ENCODE results near the gene KIF11.

The KIF11 gene

DNA sequence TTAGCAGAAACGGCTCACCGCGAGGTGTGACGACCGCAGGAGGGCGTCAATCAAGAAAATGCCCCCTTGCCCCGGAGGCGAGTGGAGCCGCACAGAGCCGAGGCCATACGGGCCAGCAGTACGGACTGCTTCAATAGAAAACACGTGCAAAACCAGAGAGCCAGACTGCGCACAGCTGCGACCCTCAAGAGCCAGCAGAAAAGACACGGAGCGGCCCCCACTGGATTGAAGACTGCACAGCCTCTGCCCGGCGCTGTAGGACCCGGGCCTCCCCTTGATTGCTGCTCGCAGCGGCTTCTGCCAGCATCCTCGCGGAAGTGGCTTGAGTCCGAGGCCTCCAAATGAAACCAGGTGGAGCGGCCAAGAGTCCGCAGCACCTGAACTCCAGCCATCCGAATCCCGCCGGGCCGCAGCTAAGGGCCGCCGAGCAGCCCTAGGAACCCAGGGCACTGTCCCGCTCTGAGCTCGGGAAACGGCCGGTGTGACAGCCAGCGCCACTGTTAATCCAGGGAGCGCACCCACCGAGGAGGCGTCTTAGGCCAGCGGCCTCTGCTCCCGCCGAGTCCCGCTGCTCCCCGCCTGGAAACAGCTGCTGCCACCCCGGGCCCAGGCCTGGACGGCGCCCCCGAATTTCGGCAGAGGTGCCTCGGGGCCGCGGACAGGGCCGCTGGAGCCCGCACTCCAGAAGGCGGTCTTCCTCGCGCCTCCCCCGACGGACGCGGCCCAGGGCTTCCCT is 96.2 kb downstream of the KIF11 start:
- Histone ChIP-seq H3K27ac (ENCODE audit: low read length) (no peak overlapping the region), H3K4me1 (ENCODE audit: control insufficient read depth, low read depth, low read length) (peaks cover 16% of the 10 kb centered on the region), H3K4me3 (ENCODE audit: low read length) (peak overlapping the region; percentile 46), H3K27me3 (ENCODE audit: control insufficient read depth, insufficient read depth, low read length) (peaks cover 81% of the 10 kb centered on the region), H3K36me3 (ENCODE audit: control insufficient read depth, low read depth, low read length) (no peaks in the 10 kb centered on the region), H3K9ac (ENCODE audit: low read length) (no peak overlapping the region), H3K9me3 (ENCODE audit: control insufficient read depth, low read depth, low read length) (no peaks in the 10 kb centered on the region)

DNA sequence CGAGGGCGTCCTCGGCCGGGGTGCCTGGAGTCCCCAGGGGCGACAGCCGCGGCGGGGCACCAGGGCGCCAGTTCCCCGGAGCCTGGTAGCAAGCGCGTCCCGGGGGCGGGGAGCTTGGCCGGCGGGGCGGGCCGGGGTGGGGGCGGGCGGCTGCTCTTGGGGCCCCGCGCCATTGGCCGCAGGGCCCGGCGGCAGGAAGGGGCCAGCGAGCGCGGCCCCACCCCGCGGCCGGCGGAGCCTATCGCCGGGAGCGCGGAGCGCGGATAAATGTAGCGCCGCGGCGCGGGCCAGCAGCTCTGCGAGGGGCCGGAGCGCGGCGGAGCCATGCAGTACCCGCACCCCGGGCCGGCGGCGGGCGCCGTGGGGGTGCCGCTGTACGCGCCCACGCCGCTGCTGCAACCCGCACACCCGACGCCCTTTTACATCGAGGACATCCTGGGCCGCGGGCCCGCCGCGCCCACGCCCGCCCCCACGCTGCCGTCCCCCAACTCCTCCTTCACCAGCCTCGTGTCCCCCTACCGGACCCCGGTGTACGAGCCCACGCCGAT is 96.8 kb downstream of the KIF11 start, which contains the start of gene HHEX:
Gene HHEX (plus strand): TSS at position 293 of the 548 bp plus-strand sequence. CDS start 32 bp downstream, at position 325.
- Histone ChIP-seq H3K4me3 (ENCODE audit: low read length) (peak within 1 kb of the TSS; percentile 46), H3K9ac (ENCODE audit: low read length) (no peak within 1 kb of the TSS), H3K9me3 (ENCODE audit: control insufficient read depth, low read depth, low read length) (no peaks in the 10 kb centered on the region), H3K4me1 (ENCODE audit: control insufficient read depth, low read depth, low read length) (peaks cover 16% of the 10 kb centered on the region), H3K27ac (ENCODE audit: low read length) (no peak within 1 kb of the TSS), H3K27me3 (ENCODE audit: control insufficient read depth, insufficient read depth, low read length) (peaks cover 87% of the 10 kb centered on the region), H3K36me3 (ENCODE audit: control insufficient read depth, low read depth, low read length) (no peaks in the 10 kb centered on the region)

DNA sequence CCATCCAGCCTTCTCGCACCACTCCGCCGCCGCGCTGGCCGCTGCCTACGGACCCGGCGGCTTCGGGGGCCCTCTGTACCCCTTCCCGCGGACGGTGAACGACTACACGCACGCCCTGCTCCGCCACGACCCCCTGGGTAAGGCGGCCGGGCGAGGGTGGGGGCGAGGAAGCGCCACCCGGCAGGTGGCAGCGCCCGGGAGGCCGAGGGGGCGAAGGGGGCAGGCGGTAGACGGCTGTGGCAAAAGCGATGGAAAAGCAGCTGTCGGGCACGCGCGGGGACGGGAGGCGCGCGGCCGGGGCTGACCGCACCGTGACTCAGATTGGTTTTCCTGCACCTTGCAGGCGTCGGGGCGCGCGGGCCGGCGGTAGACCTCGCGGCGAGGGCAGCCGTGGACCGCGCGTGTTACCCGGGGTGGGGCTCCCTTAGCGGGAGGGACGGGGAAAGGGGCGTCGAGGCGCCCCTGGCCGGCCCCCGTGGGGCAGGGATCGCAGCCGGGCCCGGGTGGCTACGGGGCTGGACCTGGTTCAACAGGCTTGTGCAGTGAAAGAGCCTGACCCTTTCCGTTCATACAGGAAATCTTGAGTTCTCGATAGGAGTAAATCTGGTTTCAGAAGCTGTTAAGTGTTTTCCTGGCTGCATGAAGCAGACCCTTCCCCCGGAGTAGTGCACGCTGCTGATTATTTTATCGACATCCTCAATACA is 97.4 kb downstream of the KIF11 start:
- no peaks in the 10 kb centered on the region for H3K9me3 ChIP-seq (ENCODE audit: control insufficient read depth, low read depth, low read length)
- H3K4me1 ChIP-seq (ENCODE audit: control insufficient read depth, low read depth, low read length), result peaks cover 19% of the 10 kb centered on the region
- no peak overlapping the region for H3K27ac ChIP-seq (ENCODE audit: low read length)
- H3K36me3 ChIP-seq (ENCODE audit: control insufficient read depth, low read depth, low read length), result no peaks in the 10 kb centered on the region
- H3K9ac ChIP-seq (ENCODE audit: low read length), result no peak overlapping the region
- H3K27me3 ChIP-seq (ENCODE audit: control insufficient read depth, insufficient read depth, low read length), result peaks cover 93% of the 10 kb centered on the region
- H3K4me3 ChIP-seq (ENCODE audit: low read length), result peak overlapping the region; percentile 40

DNA sequence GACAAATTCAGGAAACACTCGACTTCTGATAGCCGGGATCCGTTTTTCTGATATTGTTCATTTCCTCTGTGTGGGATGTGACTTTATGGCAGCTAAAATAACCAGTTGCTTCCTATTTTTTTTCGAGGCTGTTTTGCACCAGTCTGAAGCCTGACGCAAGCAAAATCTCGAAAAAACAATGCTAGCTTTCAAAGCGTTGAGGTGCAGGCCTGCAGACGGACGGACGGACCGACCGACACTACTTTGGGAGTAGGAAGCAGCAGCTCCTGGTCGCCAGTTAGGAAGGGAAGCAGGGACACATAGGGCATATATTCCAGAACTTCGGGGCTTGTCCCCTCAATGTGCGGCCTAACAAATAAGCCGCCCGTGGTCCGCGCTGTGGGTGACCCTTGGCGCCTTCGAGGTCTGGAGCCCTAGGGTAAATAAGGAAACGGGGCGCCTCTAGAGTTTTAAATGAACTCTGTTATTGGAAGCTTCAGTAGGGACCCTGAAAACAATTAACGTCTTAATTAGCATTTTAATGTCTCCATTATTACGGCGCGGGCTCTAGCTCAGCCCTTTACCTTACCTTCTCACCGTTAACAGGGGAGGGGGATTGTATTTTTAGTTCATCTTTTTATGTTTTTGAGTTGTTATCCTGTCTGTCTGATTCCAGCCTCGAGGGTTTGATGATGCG is 98.1 kb downstream of the KIF11 start:
- Histone ChIP-seq H3K4me1 (ENCODE audit: control insufficient read depth, low read depth, low read length) (peaks cover 20% of the 10 kb centered on the region), H3K4me3 (ENCODE audit: low read length) (peak overlapping the region; percentile 40), H3K36me3 (ENCODE audit: control insufficient read depth, low read depth, low read length) (no peaks in the 10 kb centered on the region), H3K9ac (ENCODE audit: low read length) (no peak overlapping the region), H3K27ac (ENCODE audit: low read length) (no peak overlapping the region), H3K27me3 (ENCODE audit: control insufficient read depth, insufficient read depth, low read length) (peaks cover 98% of the 10 kb centered on the region), H3K9me3 (ENCODE audit: control insufficient read depth, low read depth, low read length) (no peaks in the 10 kb centered on the region)

DNA sequence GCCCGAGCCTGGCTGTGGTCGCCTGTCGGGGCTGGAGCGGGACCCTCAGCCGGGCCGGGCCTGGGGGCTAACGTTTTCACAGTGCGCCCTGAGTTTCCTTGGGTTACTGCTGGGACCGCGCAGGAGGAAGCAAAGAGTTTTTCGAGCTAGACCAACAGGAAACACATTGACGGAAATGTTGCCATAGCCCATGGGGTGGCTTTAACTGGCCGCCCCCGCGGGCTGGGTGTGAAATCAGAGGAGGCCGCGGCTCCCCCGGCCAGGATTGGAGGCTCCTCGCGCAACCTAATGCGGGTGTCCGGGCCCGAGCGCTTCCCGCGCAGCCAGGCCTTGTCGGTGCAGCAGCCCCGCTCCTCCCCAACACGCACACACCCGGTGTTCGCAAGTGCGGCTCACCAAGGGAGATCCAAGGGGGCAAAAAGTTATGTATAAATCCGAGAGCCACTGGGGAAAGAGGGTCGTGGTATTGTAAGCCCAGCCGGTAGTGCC is 98.7 kb downstream of the KIF11 start:
- Histone ChIP-seq H3K9ac (ENCODE audit: low read length) (no peak overlapping the region), H3K4me3 (ENCODE audit: low read length) (peak overlapping the region; percentile 40)

DNA sequence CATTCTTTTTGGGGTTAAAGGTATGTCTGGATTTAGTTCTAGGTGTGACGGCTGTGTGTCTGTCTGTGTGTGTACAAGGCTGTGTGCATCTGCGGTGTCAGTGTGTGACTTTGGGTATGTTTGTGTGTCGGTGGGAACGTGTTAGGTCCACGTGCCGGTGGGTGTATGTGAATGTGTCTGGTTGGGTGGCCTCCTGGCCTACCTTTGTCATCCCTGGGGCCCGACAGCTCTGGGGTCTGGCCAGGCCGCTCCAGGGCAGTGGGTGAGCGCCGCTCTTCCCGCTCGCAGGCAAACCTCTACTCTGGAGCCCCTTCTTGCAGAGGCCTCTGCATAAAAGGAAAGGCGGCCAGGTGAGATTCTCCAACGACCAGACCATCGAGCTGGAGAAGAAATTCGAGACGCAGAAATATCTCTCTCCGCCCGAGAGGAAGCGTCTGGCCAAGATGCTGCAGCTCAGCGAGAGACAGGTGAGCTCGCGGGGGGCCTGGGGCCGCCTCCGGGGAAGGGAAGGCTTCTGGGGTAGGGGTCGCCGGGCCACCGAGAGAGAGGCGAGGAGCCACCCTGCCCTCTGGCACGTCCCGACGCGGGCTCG is 99.2 kb downstream of the KIF11 start:
- H3K9ac ChIP-seq (ENCODE audit: low read length), result no peak overlapping the region
- no peaks in the 10 kb centered on the region for H3K36me3 ChIP-seq (ENCODE audit: control insufficient read depth, low read depth, low read length)
- H3K27ac ChIP-seq (ENCODE audit: low read length), result no peak overlapping the region
- peaks cover 20% of the 10 kb centered on the region for H3K4me1 ChIP-seq (ENCODE audit: control insufficient read depth, low read depth, low read length)
- H3K9me3 ChIP-seq (ENCODE audit: control insufficient read depth, low read depth, low read length), result no peaks in the 10 kb centered on the region
- H3K4me3 ChIP-seq (ENCODE audit: low read length), result peak overlapping the region; percentile 40
- peaks cover 99% of the 10 kb centered on the region for H3K27me3 ChIP-seq (ENCODE audit: control insufficient read depth, insufficient read depth, low read length)

More for the DNA sequence above, 98.7 kb downstream of the KIF11 start:
- Histone ChIP-seq H3K4me1 (ENCODE audit: control insufficient read depth, low read depth, low read length) (peaks cover 20% of the 10 kb centered on the region), H3K27ac (ENCODE audit: low read length) (no peak overlapping the region), H3K36me3 (ENCODE audit: control insufficient read depth, low read depth, low read length) (no peaks in the 10 kb centered on the region), H3K9me3 (ENCODE audit: control insufficient read depth, low read depth, low read length) (no peaks in the 10 kb centered on the region), H3K27me3 (ENCODE audit: control insufficient read depth, insufficient read depth, low read length) (peaks cover 98% of the 10 kb centered on the region)

DNA sequence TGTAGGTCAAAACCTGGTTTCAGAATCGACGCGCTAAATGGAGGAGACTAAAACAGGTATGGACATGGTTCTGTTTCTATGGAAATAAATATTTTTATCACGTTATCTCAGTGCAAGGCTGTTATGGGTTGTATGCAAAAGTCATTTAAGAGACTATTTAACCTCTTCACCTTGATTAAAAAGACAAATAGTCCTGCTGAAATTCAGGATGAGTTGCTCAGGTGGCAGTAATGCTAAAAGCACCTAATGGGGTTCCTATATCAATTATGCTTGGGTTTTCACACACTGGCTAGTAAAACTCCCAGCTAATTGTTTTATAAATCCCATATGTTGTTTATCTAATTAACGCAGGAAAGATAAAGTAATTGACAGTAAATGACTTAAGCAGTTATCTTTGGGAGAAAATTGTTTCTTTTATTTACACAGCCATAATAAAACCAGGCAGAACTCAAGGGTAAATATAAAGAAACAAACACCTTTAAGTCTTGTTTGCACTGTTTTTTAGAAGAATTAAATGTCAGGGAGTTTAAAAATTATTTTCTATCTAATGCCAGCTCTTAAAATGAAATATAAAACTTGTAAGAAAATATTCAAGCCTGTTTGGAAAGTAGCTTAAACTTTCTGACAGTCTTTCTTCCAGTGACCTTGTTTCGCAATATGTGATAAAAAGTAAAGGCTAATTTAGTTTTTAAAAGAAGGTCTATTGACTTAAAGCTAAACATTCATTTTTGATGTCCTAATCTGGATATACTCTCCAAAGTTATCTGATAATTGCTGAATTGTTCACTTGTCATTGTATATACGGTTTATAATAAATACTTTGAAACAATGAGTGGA is 100.0 kb downstream of the KIF11 start:
- Histone ChIP-seq H3K36me3 (ENCODE audit: control insufficient read depth, low read depth, low read length) (no peaks in the 10 kb centered on the region), H3K4me3 (ENCODE audit: low read length) (peak overlapping the region; percentile 40), H3K9ac (ENCODE audit: low read length) (no peak overlapping the region)

DNA sequence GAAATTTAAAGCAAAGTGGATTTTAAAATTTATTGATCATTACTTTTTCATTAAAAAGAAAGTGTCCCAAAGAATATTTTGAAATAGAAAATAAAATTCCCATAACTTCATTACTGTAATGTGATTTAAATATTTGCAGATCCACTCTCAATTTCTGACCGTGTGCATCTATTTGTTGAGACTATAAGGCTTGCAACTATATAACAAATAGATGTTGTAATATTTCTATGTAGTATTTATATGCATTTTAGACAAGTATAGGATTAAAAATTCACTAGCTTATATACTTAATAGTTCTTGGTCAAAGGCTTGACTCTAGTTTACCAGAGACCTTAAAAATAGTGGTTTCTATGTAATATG is 100.6 kb downstream of the KIF11 start:
- H3K4me3 ChIP-seq (ENCODE audit: low read length), result no peak overlapping the region
- no peaks in the 10 kb centered on the region for H3K36me3 ChIP-seq (ENCODE audit: control insufficient read depth, low read depth, low read length)
- H3K27me3 ChIP-seq (ENCODE audit: control insufficient read depth, insufficient read depth, low read length), result peaks cover 99% of the 10 kb centered on the region
- no peak overlapping the region for H3K9ac ChIP-seq (ENCODE audit: low read length)
- peaks cover 20% of the 10 kb centered on the region for H3K4me1 ChIP-seq (ENCODE audit: control insufficient read depth, low read depth, low read length)
- H3K9me3 ChIP-seq (ENCODE audit: control insufficient read depth, low read depth, low read length), result no peaks in the 10 kb centered on the region
- H3K27ac ChIP-seq (ENCODE audit: low read length), result no peak overlapping the region

More for the DNA sequence above, 100.0 kb downstream of the KIF11 start:
- Histone ChIP-seq H3K9me3 (ENCODE audit: control insufficient read depth, low read depth, low read length) (no peaks in the 10 kb centered on the region), H3K27ac (ENCODE audit: low read length) (no peak overlapping the region), H3K27me3 (ENCODE audit: control insufficient read depth, insufficient read depth, low read length) (peaks cover 99% of the 10 kb centered on the region), H3K4me1 (ENCODE audit: control insufficient read depth, low read depth, low read length) (peaks cover 20% of the 10 kb centered on the region)

DNA sequence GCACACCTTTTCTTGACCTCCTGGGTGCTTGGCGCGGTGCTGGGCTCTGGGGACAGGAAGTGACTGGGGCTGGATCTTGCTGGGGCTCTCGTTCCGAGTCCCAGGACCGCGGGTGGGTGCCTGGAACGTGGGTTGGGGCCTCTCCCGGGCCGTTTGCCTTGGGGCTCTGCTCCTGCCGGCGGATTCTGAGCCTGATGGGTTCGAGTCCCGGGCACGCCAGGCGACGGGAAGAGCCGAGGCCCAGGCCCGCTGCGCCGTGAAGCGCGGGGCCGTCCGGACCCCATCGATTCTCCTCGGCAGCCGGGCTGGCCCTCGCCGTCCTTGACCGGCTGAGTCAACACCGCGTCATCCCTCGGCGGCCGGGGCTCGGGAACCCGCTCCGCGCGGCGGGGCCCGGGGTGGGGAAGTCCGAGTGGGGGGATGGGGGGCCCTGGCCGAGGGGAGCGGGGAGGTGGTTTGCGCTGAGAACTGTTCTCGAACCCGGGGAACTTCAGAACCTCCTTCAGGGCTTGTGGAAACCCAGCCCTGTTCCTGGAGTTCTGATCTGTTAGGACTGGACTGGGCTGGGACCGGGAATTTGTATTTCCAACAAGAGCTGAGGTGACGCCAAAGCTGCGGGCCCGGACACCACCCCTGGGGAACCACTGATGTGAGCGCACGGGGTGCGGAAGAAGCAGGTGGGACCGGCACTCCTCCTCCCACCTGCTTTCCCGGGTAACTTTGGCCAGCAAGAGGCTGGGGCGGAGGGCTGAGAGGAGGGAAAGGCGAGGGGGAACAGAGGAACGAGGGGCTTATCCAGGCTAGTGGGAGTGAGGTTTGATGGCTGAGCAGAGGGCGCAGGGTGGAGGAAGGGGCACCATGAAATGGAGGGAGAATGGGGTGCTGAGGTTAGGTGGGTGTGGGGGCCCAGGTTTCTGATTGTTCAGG is 103.0 kb downstream of the KIF11 start:
- no peak overlapping the region for H3K27ac ChIP-seq (ENCODE audit: low read length)
- peak overlapping the region; percentile 45 for H3K4me3 ChIP-seq (ENCODE audit: low read length)
- peaks cover 100% of the 10 kb centered on the region for H3K27me3 ChIP-seq (ENCODE audit: control insufficient read depth, insufficient read depth, low read length)
- peaks cover 26% of the 10 kb centered on the region for H3K4me1 ChIP-seq (ENCODE audit: control insufficient read depth, low read depth, low read length)
- no peak overlapping the region for H3K9ac ChIP-seq (ENCODE audit: low read length)
- no peaks in the 10 kb centered on the region for H3K9me3 ChIP-seq (ENCODE audit: control insufficient read depth, low read depth, low read length)
- no peaks in the 10 kb centered on the region for H3K36me3 ChIP-seq (ENCODE audit: control insufficient read depth, low read depth, low read length)

Data from iPS-18a (cell line).